SH-SY5Y (cell line): ENCODE results near the gene GPR161.

ENCODE experiments used
- GATA2 ChIP-seq: IDR thresholded peaks from 2 replicates; pipeline ENCODE4 v1.6.1; 2011; ENCODE audit warnings: mild to moderate bottlenecking, low read depth, low read length
- GATA3 ChIP-seq: IDR thresholded peaks from 2 replicates; pipeline ENCODE4 v1.6.1; 2011; ENCODE audit warnings: low read depth, mild to moderate bottlenecking, low read length, moderate library complexity

- no peak for TF ChIP-seq GATA2
- TF ChIP-seq GATA3 = no peak
Observed at GRCh38 chr1:168134132-168134531, 2.6 kb downstream of the GPR161 start.
